ENCODE measurements around the gene RP2.

RP2 gene

GRCh38 chrX:46836701-46837557 is at the start of gene RP2:
Gene RP2, plus strand, starts transcription at chrX:46837043. Its CDS starts 58 bp downstream, at chrX:46837101.
- DNase-seq (ENCODE audit: low read depth) = peak; percentile 70

DNA sequence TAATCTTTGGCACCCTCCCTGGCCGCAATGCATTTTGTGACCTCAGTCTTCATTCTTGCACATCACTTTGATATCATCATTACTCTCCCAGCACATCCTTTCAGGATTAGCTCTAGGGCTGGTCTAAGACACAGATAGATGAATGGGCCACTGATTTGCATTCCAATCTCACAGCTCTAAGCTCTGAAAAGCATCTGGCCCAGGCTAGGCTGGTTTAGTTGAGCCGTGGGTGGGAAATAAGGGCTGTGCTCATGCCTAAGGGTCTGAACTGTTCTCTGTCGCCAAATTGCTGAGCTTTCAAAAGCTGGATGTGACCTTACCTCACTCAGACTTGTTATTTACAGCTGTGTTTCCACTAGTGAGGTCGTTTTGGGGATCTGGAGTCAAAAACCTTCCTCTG is 47.9 kb upstream of the RP2 start:
- no peak for DNase-seq (ENCODE audit: low read depth)

- no peak for DNase-seq (ENCODE audit: low read depth)
These were observed 44.7 kb upstream of the RP2 start for GRCh38 chrX:46791927-46792809.

- no peak for DNase-seq (ENCODE audit: low read depth)
These were observed 44.0 kb upstream of the RP2 start for GRCh38 chrX:46792810-46793188.

GRCh38 chrX:46793386-46794143 is 43.3 kb upstream of the RP2 start:
- no peak for DNase-seq (ENCODE audit: low read depth)

DNA sequence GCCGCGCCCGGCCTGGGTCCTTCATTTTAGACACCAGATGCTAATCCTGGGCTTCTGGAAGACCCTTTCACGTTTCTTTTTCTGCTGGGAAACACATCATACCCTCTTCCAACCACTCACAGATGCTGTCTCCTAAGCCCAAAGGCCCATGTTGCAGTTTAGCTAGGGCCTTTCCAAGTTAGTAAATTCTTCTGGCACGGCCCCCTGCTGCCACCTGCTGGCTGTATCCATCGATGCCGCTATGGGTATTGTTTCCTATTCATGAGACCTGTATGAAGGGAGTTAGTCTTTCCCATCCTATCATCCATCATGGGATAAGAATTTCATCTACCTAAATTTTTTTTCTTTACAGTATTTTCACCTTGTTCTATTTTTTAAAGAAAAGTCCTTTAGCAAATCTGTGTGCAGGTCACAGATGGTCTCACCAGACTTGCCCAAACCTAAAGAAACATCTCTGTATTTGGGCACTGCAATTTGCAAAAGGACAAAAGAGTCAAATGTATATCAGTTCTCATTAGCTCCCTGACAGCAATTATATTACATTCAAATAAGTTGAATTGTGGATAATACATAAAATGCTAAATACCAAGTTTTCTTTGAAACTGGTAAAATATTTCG is 40.2 kb upstream of the RP2 start:
- DNase-seq (ENCODE audit: low read depth) = peak; percentile 44

DNA sequence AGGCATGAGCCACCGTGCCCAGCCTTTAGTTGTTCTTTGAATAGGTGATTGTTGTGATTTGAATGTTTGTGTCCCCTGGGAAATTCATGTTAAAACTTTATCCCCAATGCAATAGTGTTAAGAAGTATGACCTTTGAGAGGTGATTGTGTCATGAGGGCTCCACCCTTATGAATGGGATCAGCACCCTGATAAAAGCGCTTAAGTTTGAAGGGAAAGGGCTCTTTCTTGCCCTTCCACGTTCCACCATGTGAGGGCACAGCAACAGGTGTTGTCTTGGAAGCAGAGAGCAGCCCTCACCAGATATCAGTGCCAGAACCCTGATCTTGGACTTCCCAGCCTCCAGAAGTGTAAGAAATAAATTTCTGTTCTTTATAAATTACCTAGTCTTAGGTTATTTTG is 33.7 kb upstream of the RP2 start:
- DNase-seq (ENCODE audit: low read depth) = no peak

DNA sequence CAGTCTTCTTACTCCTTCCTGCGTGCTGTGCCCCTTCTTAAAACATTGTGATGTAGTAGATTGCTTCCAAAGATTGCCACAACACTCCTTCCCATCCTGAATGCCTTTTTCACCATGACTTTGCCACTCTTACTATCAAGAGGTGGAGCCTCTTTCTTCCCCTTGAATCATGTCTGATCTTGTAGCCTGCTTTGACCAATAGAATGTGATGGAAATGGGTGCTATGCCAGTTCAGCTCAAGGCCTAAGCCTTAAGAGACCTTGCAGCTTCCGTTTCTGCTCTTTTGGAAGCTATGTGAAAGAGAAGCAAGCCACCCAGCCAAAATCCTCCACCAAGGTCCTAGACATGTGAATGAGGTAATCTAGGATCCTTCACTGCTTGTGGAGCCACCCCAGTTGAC is 31.6 kb upstream of the RP2 start:
- DNase-seq (ENCODE audit: low read depth) = no peak

- no peak for DNase-seq (ENCODE audit: low read depth)
These were observed 25.7 kb upstream of the RP2 start for GRCh38 chrX:46811121-46811520.

- DNase-seq (ENCODE audit: low read depth) = no peak
These were observed 24.4 kb upstream of the RP2 start for GRCh38 chrX:46812445-46812844.

GRCh38 chrX:46814966-46815365 is 21.9 kb upstream of the RP2 start:
- DNase-seq (ENCODE audit: low read depth) = no peak

GRCh38 chrX:46819136-46819535 is 17.7 kb upstream of the RP2 start:
- no peak for DNase-seq (ENCODE audit: low read depth)

GRCh38 chrX:46820391-46821100 is 16.3 kb upstream of the RP2 start:
- no peak for DNase-seq (ENCODE audit: low read depth)

GRCh38 chrX:46823481-46823880 is 13.4 kb upstream of the RP2 start:
- DNase-seq (ENCODE audit: low read depth) = no peak

DNA sequence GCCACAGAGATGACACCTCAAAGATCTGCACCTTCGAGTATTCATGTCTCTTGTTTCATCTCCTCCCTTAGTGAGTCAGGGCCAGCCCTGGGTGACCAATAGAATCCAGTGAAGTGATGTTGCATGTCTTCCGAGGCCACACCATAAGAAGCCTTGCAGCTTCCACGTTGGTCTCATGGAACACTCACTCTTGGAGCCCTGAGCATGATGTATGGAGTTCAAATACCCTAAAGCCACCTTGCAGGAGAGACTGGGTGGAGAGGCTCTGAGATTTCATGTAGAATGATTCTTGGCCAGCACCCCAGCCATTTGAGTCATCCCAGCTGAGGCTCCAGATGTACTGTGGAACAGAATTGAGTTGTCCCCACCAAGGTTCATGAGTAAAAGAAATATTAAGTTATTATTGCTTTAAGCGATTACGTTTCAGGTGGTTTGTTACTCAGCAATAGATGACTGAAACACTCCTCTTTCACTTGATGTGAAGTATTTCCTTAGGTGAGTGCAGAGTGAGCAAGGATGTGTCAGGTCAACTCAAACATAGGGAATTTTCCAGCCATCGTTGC is 5.0 kb upstream of the RP2 start:
- DNase-seq (ENCODE audit: low read depth) = no peak

GRCh38 chrX:46837558-46838485 is 979 bp downstream of the RP2 start:
- no peak for DNase-seq (ENCODE audit: low read depth)

- no peak for DNase-seq (ENCODE audit: low read depth)
These were observed 1.6 kb downstream of the RP2 start for GRCh38 chrX:46838486-46838870.

DNA sequence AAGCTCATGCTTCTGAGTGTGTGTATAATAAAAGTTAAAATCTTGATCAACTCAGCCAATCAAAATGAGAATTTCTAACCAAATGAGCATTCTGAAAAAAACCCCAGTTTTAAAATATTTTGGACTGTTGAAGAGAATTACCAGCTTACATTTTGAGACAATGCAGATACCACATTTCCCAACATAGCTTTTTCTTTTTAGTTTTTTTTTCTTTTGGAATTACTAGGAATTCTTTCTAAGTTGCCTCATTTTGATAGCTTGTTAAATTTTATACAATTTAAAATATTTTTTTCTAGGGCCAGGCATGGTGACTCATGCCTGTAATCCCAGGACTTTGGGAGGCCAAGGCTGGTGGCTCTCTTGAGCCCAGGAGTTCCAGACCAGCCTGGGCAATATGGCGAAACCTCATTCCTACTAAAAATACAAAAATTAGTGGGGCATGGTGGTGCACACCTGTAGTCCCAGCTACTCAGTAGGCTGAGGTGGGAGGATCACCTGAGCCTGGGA is 2.2 kb downstream of the RP2 start:
- DNase-seq (ENCODE audit: low read depth) = no peak

DNA sequence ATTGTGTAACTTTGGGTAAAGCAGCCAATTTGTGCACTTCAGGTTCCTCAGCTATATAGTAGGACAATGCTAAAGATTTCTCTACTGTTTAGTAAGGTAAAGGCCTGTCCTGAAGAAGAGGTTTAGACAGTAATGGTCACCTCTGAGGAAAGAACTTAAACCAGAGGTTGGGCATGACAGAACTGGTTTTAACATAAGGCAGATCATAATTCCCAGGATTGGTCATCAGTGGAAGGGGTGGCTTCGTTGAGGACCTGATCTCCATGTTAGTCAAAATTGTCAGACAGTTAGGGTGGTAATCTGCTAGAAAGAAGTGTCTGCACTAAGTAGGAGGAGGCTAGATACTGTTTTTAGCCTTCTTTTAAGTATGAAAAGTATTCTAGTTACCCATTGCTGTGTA is 4.1 kb downstream of the RP2 start:
- no peak for DNase-seq (ENCODE audit: low read depth)

DNA sequence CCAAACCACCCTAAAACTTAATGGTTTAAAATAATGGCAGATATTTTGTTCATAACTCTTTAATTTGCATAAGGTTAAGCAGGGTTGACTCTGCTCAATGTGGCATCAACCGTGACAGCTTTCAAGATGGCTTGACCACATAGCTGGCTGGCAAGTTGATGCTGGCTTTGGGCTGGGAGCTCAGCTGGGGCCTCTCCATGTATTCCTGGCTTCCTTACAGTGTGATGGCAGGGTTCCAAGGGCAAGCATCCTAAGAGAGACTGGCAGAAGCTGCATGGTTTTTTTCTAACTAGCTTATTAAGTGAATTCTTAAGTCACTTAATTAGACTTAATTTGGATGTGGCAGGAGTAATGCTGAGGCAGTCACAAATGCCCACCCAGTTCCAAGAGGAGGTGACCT is 4.5 kb downstream of the RP2 start:
- DNase-seq (ENCODE audit: low read depth) = no peak

Measured in stimulated activated CD8-positive, alpha-beta memory T cell treated with anti-CD3 and anti-CD28 coated beads, Interleukin-7, amount 100 ng/mL, for 24 hours (primary cell).